GM23338 (cell line): ENCODE data around the gene CTNND2. TPM values are rescaled to one million over a fixed set of nuclear protein-coding genes. Genes with fewer than 3 reads are reported as not detected.

Experiments
- ATAC-seq: fragments of 200-7000 bp; cut with Tn5 transposase; 3 replicates; pipeline ENCODE4 v1.9.1; 2020
- DNase-seq: peaks from one replicate; pipeline ENCODE4 v3.0.0-alpha.2; 2015; ENCODE audit warnings: low spot score
- H2AFZ ChIP-seq: fragments of 200-600 bp; sonication (generic); 2 replicates; pipeline ENCODE4 v1.8.0; 2016; ENCODE audit warnings: antibody characterized with exemption, mild to moderate bottlenecking, moderate library complexity
- H3F3A ChIP-seq: fragments of 200-600 bp; sonication (generic); replicated peaks from 2 replicates; pipeline ENCODE4 v1.8.0; 2017; ENCODE audit warnings: antibody characterized with exemption, mixed run types, low read depth
- H3K27ac ChIP-seq: fragments of 200-600 bp; sonication (generic); 2 replicates; pipeline ENCODE4 v1.6.1; 2016; ENCODE audit warnings: low read depth
- H3K27me3 ChIP-seq: fragments of 200-600 bp; sonication (generic); 2 replicates; pipeline ENCODE4 v1.8.0; 2016; ENCODE audit warnings: mild to moderate bottlenecking, mixed run types, moderate library complexity; ENCODE audit not compliant: insufficient read depth
- H3K36me3 ChIP-seq: fragments of 200-600 bp; sonication (generic); 2 replicates; pipeline ENCODE4 v1.8.0; 2016; ENCODE audit warnings: mild to moderate bottlenecking; ENCODE audit not compliant: insufficient read depth
- H3K4me1 ChIP-seq: fragments of 200-600 bp; sonication (generic); 2 replicates; pipeline ENCODE4 v1.8.0; 2016; ENCODE audit warnings: mild to moderate bottlenecking, moderate library complexity; ENCODE audit not compliant: insufficient read depth
- H3K4me2 ChIP-seq: fragments of 200-600 bp; sonication (generic); 2 replicates; pipeline ENCODE4 v1.7.1; 2017; ENCODE audit warnings: mixed run types
- H3K4me3 ChIP-seq: fragments of 200-600 bp; sonication (generic); 2 replicates; pipeline ENCODE4 v1.6.1; 2016; ENCODE audit warnings: mixed run types
- H3K79me2 ChIP-seq: fragments of 200-600 bp; sonication (generic); replicated peaks from 2 replicates; pipeline ENCODE4 v1.8.0; 2017; ENCODE audit warnings: mild to moderate bottlenecking; ENCODE audit not compliant: insufficient read depth
- H3K9me2 ChIP-seq: fragments of 200-600 bp; sonication (generic); 2 replicates; pipeline ENCODE4 v1.8.0; 2017; ENCODE audit not compliant: insufficient read depth
- H4K20me1 ChIP-seq: fragments of 200-600 bp; sonication (generic); replicated peaks from 2 replicates; pipeline ENCODE4 v1.8.0; 2017; ENCODE audit warnings: mild to moderate bottlenecking; ENCODE audit not compliant: insufficient read depth
- H3K27ac Mint-ChIP-seq: 2 replicates; pipeline ENCODE4 v1.8.0; 2020; ENCODE audit warnings: inconsistent platforms, mild to moderate bottlenecking, moderate library complexity, mixed read lengths
- H3K27me3 Mint-ChIP-seq: 3 replicates; pipeline ENCODE4 v1.8.0; 2022; ENCODE audit warnings: low read depth, mild to moderate bottlenecking, moderate library complexity, mixed read lengths, inconsistent platforms; ENCODE audit not compliant: insufficient read depth, poor library complexity
- H3K36me3 Mint-ChIP-seq: 3 replicates; pipeline ENCODE4 v1.8.0; 2021; ENCODE audit warnings: low read depth, mild to moderate bottlenecking, inconsistent platforms, moderate library complexity, mixed read lengths
- H3K4me1 Mint-ChIP-seq: 3 replicates; pipeline ENCODE4 v1.8.0; 2020; ENCODE audit warnings: mild to moderate bottlenecking, inconsistent platforms, mixed read lengths
- H3K4me3 Mint-ChIP-seq: 3 replicates; pipeline ENCODE4 v1.8.0; 2021; ENCODE audit warnings: moderate library complexity, mild to moderate bottlenecking, inconsistent platforms, mixed read lengths
- H3K9me3 Mint-ChIP-seq: 3 replicates; pipeline ENCODE4 v1.8.0; 2020; ENCODE audit warnings: moderate library complexity, mild to moderate bottlenecking, inconsistent platforms, mixed read lengths
- CREB1 ChIP-seq: fragments of 250-450 bp; sonication (Bioruptor Pico); IDR thresholded peaks from 2 replicates; pipeline ENCODE4 v1.5.0; 2020; ENCODE audit warnings: low read depth, mild to moderate bottlenecking, moderate library complexity
- EZH2 ChIP-seq: fragments of 200-600 bp; sonication (generic); IDR thresholded peaks from one replicate; pipeline ENCODE4 v1.8.0; 2017; ENCODE audit warnings: antibody characterized with exemption, mild to moderate bottlenecking, low read depth; ENCODE audit not compliant: unreplicated experiment
- EZH2phosphoT487 ChIP-seq: fragments of 200-600 bp; sonication (generic); IDR thresholded peaks from one replicate; pipeline ENCODE4 v1.8.1; 2018; ENCODE audit warnings: antibody characterized with exemption; ENCODE audit not compliant: unreplicated experiment
- JUNB ChIP-seq: IDR thresholded peaks from one replicate; pipeline ENCODE4 v1.6.1; 2016; ENCODE audit warnings: antibody characterized with exemption; ENCODE audit not compliant: unreplicated experiment
- NANOG ChIP-seq: IDR thresholded peaks from 2 replicates; pipeline ENCODE4 v1.6.1; 2016; ENCODE audit warnings: antibody characterized with exemption, borderline replicate concordance
- POLR2AphosphoS5 ChIP-seq: IDR thresholded peaks from 2 replicates; pipeline ENCODE4 v1.6.1; 2016; ENCODE audit warnings: antibody characterized with exemption, low read depth
- STAT1 ChIP-seq: IDR thresholded peaks from one replicate; pipeline ENCODE4 v1.6.1; 2016; ENCODE audit warnings: antibody characterized with exemption; ENCODE audit not compliant: unreplicated experiment
- ZNF114 ChIP-seq: fragments of 250-450 bp; sonication (Bioruptor Pico); IDR thresholded peaks from 2 replicates; pipeline ENCODE4 v1.5.0; 2020; ENCODE audit warnings: mild to moderate bottlenecking, moderate library complexity
- polyA plus RNA-seq: library from polyadenylated mRNA; unstranded; fragments of >200 nt; fragmentation: Nextera tagmentation; extraction: Ambion mirVana; gene quantifications from 2 replicates; pipeline ENCODE4 v1.2.1, GENCODE V29; 2016
- total RNA-seq: library from RNA; depleted of rRNA; stranded (reverse); fragments of >200 nt; shearing (Covaris generic); gene quantifications from 2 replicates; pipeline ENCODE4 v1.2.3, GENCODE V29; 2014
- TF ChIP-seq, protein P1 (sequence below): IDR thresholded peaks from one replicate; pipeline ENCODE4 v1.6.1; 2018; ENCODE audit warnings: antibody characterized with exemption; ENCODE audit not compliant: unreplicated experiment
- TF ChIP-seq, protein P2 (sequence below), 2 experiments: fragments of 200-600 bp in 1 of 2; sonication (generic) in 1 of 2; conservative IDR thresholded peaks; 2 replicates each; pipeline versions ENCODE4 v1.5.1 to v1.6.1; 2016 to 2017; ENCODE audit warnings: antibody characterized with exemption in 2 of 2, low read depth in 2 of 2, mild to moderate bottlenecking in 2 of 2, moderate library complexity in 1 of 2
- TF ChIP-seq, protein P3 (sequence below): IDR thresholded peaks from 2 replicates; pipeline ENCODE4 v1.6.1; 2016; ENCODE audit warnings: antibody characterized with exemption

Gene CTNND2
- total and polyA plus RNA-seq, 2 experiments from 2014 or later = 5.1 to 7.0 TPM

DNA sequence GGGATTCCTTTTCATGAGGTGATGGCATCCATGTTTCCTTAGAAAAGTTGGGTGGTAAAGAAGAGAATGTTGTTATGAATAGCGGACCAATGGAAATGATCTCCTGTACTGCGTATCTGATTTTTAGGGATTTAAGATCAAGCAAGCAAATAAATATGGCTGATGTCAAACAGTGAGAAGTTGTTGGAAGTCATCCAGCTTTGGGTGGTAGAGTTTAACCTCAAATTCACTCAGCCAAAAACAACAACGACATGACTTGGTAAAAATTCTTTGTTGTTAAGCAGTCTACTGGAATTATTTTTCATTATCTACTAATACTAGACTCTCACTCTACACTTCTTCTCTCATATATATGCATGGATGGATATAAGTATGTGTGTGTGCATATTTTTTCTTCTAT, 426.5 kb downstream of the CTNND2 start:
- H3K4me1 ChIP-seq = no peaks in the 10 kb centered on the region
- H3K79me2 ChIP-seq = no peaks in the 10 kb centered on the region
- ATAC-seq (no peak), DNase-seq (no peak)
- H3K27me3 ChIP-seq = no peaks in the 10 kb centered on the region
- no peaks in the 10 kb centered on the region for H3F3A ChIP-seq
- Mint-ChIP-seq H3K27me3 (peaks cover 3% of the 10 kb centered on the region), H3K4me1 (peaks cover 4% of the 10 kb centered on the region; the same call in 1 of the 3 replicates), H3K4me3 (no peak overlapping the region), H3K9me3 (no peaks in the 10 kb centered on the region), H3K27ac (peak overlapping the region; percentile 36; the same call in 1 of the 2 replicates), H3K36me3 (no peaks in the 10 kb centered on the region)
- no peak overlapping the region for H2AFZ ChIP-seq
- no peaks in the 10 kb centered on the region for H3K36me3 ChIP-seq
- H3K27ac ChIP-seq = no peak overlapping the region
- H3K9me2 ChIP-seq = no peaks in the 10 kb centered on the region
- no peak overlapping the region for H3K4me3 ChIP-seq
- TF ChIP-seq POLR2AphosphoS5 (no peak), EZH2phosphoT487 (no peak), JUNB (no peak), NANOG (no peak), STAT1 (no peak), EZH2 (no peak), CREB1 (CRISPR knock-in tag) (no peak), ZNF114 (CRISPR knock-in tag) (no peak)
- TF ChIP-seq, protein P1, sequence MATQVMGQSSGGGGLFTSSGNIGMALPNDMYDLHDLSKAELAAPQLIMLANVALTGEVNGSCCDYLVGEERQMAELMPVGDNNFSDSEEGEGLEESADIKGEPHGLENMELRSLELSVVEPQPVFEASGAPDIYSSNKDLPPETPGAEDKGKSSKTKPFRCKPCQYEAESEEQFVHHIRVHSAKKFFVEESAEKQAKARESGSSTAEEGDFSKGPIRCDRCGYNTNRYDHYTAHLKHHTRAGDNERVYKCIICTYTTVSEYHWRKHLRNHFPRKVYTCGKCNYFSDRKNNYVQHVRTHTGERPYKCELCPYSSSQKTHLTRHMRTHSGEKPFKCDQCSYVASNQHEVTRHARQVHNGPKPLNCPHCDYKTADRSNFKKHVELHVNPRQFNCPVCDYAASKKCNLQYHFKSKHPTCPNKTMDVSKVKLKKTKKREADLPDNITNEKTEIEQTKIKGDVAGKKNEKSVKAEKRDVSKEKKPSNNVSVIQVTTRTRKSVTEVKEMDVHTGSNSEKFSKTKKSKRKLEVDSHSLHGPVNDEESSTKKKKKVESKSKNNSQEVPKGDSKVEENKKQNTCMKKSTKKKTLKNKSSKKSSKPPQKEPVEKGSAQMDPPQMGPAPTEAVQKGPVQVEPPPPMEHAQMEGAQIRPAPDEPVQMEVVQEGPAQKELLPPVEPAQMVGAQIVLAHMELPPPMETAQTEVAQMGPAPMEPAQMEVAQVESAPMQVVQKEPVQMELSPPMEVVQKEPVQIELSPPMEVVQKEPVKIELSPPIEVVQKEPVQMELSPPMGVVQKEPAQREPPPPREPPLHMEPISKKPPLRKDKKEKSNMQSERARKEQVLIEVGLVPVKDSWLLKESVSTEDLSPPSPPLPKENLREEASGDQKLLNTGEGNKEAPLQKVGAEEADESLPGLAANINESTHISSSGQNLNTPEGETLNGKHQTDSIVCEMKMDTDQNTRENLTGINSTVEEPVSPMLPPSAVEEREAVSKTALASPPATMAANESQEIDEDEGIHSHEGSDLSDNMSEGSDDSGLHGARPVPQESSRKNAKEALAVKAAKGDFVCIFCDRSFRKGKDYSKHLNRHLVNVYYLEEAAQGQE = no peak
- no peaks in the 10 kb centered on the region for H4K20me1 ChIP-seq
- no peak overlapping the region for H3K4me2 ChIP-seq

- H3K36me3 ChIP-seq = no peaks in the 10 kb centered on the region
- H3K9me2 ChIP-seq = no peaks in the 10 kb centered on the region
- no peaks in the 10 kb centered on the region for H3K4me1 Mint-ChIP-seq
- H4K20me1 ChIP-seq = no peaks in the 10 kb centered on the region
- H3K9me3 Mint-ChIP-seq = no peaks in the 10 kb centered on the region
- no peak overlapping the region for H3K27ac ChIP-seq
- H3F3A ChIP-seq = no peaks in the 10 kb centered on the region
- no peak overlapping the region for H3K27ac Mint-ChIP-seq
- H3K4me2 ChIP-seq = no peak overlapping the region
- H3K27me3 Mint-ChIP-seq = peaks cover 2% of the 10 kb centered on the region
- H3K4me1 ChIP-seq = no peaks in the 10 kb centered on the region
- H3K79me2 ChIP-seq = no peaks in the 10 kb centered on the region
- H3K36me3 Mint-ChIP-seq = no peaks in the 10 kb centered on the region
- H2AFZ ChIP-seq = no peak overlapping the region
- DNase-seq (no peak), ATAC-seq (no peak)
- H3K4me3 ChIP-seq = no peak overlapping the region
- H3K27me3 ChIP-seq = no peaks in the 10 kb centered on the region
- H3K4me3 Mint-ChIP-seq = no peak overlapping the region
- TF ChIP-seq, protein P2, sequence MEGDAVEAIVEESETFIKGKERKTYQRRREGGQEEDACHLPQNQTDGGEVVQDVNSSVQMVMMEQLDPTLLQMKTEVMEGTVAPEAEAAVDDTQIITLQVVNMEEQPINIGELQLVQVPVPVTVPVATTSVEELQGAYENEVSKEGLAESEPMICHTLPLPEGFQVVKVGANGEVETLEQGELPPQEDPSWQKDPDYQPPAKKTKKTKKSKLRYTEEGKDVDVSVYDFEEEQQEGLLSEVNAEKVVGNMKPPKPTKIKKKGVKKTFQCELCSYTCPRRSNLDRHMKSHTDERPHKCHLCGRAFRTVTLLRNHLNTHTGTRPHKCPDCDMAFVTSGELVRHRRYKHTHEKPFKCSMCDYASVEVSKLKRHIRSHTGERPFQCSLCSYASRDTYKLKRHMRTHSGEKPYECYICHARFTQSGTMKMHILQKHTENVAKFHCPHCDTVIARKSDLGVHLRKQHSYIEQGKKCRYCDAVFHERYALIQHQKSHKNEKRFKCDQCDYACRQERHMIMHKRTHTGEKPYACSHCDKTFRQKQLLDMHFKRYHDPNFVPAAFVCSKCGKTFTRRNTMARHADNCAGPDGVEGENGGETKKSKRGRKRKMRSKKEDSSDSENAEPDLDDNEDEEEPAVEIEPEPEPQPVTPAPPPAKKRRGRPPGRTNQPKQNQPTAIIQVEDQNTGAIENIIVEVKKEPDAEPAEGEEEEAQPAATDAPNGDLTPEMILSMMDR (conservative IDR thresholded peaks at IDR 0.05; ENCODE audit: low read depth in 2 of 2) = no peak
- TF ChIP-seq ZNF114 (CRISPR knock-in tag) (no peak), JUNB (no peak), POLR2AphosphoS5 (no peak)
- TF ChIP-seq, protein P1 = no peak
- TF ChIP-seq, protein P3, sequence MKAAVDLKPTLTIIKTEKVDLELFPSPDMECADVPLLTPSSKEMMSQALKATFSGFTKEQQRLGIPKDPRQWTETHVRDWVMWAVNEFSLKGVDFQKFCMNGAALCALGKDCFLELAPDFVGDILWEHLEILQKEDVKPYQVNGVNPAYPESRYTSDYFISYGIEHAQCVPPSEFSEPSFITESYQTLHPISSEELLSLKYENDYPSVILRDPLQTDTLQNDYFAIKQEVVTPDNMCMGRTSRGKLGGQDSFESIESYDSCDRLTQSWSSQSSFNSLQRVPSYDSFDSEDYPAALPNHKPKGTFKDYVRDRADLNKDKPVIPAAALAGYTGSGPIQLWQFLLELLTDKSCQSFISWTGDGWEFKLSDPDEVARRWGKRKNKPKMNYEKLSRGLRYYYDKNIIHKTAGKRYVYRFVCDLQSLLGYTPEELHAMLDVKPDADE = no peak
These were observed 427.4 kb downstream of the CTNND2 start for GRCh38 chr5:11476866-11477265.
